GM19023 (cell line): ENCODE data around the gene CFTR.

Experiments
- ATAC-seq: cut with Tn5 transposase; IDR thresholded peaks from one replicate; pipeline ENCODE4 v1.9.1; 2021; ENCODE audit warnings: mild to moderate bottlenecking, moderate library complexity; ENCODE audit not compliant: unreplicated experiment

CFTR gene

GRCh38 chr7:117640465-117640864, 160.6 kb downstream of the CFTR start:
- ATAC-seq = no peak

- ATAC-seq = no peak
These were observed 165.8 kb downstream of the CFTR start for GRCh38 chr7:117645481-117646165.

- ATAC-seq = no peak
These were observed 168.5 kb downstream of the CFTR start for GRCh38 chr7:117648203-117648866.

GRCh38 chr7:117652943-117653680, 173.3 kb downstream of the CFTR start:
- ATAC-seq = no peak

- ATAC-seq = no peak
These were observed 175.0 kb downstream of the CFTR start for GRCh38 chr7:117654780-117655179.

- no peak for ATAC-seq
These were observed 177.0 kb downstream of the CFTR start for GRCh38 chr7:117656806-117657205.

- ATAC-seq = no peak
These were observed 179.7 kb downstream of the CFTR start for GRCh38 chr7:117659531-117660011.

GRCh38 chr7:117661328-117661727, 181.5 kb downstream of the CFTR start:
- no peak for ATAC-seq

- ATAC-seq = no peak
These were observed 184.2 kb downstream of the CFTR start for GRCh38 chr7:117664047-117664446.

GRCh38 chr7:117665368-117665767, 185.5 kb downstream of the CFTR start:
- ATAC-seq = no peak

GRCh38 chr7:117666031-117666430, 186.2 kb downstream of the CFTR start:
- ATAC-seq = no peak

GRCh38 chr7:117666689-117667088, 186.9 kb downstream of the CFTR start:
- ATAC-seq = no peak

GRCh38 chr7:117667456-117667855, 187.6 kb downstream of the CFTR start:
- no peak for ATAC-seq

- no peak for ATAC-seq
These were observed 190.0 kb downstream of the CFTR start for GRCh38 chr7:117669818-117670217.

- ATAC-seq = no peak
These were observed 192.6 kb downstream of the CFTR start for GRCh38 chr7:117672453-117672852.

- ATAC-seq = no peak
These were observed 193.5 kb downstream of the CFTR start for GRCh38 chr7:117673367-117673766.

GRCh38 chr7:117673839-117674238, 194.0 kb downstream of the CFTR start:
- ATAC-seq = no peak

GRCh38 chr7:117674617-117675016, 194.8 kb downstream of the CFTR start:
- ATAC-seq = no peak

- ATAC-seq = no peak
These were observed 195.9 kb downstream of the CFTR start for GRCh38 chr7:117675497-117676435.

- no peak for ATAC-seq
These were observed 199.3 kb downstream of the CFTR start for GRCh38 chr7:117679120-117679519.
